HG03159 (cell line): ENCODE data around the gene TMEM154.

Source experiments
- ATAC-seq: cut with Tn5 transposase; IDR thresholded peaks from one replicate; pipeline ENCODE4 v1.9.1; 2021; ENCODE audit warnings: mild to moderate bottlenecking, moderate library complexity; ENCODE audit not compliant: unreplicated experiment

TMEM154 gene

DNA sequence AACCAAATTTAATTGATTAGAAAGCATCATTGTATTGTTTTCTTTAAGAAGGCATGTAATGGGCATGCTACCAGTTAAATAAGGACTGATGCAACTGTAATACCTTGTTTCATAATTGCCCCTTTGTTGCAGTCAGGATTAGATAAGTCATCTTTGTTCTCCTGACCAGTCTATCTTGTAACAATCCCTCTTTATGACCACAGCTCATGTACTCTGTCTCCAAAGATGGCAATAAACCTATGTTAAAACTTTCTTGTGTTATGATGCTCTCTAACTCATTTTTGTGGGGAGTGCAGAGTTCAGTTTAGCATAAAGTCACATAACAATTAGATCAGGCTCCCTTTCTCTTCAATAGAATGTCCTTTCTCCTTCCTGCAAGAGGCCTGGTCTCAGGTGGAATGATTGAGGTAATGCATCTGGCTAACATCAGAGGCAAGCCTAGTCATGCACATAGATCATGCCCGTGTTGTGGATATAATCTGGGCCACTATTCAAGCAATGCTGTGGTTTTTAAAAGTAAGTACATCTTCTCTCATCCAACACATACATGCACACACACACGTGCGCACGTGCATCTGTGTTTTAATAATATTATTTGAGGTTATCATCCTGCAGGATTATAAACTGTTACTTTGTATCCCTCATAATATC is 45.6 kb downstream of the TMEM154 start:
- no peak for ATAC-seq

GRCh38 chr4:152633118-152633517 is 46.7 kb downstream of the TMEM154 start:
- ATAC-seq, result no peak

DNA sequence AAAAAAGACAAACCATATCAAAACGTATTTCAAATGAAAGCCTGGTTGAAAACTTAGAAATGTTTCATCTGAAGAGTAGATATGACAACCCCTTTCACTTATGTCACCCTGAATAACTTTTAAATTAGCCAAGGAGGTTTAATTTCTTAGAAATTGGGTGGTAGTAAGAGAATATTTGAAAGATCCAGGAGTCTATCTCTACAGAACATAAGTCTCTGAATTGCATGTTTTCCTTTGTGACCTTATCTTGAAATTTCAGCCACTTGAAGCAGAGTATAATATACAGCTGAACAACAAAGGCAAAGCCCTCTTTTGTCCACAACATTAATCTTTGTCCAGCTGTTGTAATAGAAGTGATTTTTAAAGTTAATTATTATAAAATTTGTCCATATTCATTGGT is 49.5 kb downstream of the TMEM154 start:
- ATAC-seq, result no peak

DNA sequence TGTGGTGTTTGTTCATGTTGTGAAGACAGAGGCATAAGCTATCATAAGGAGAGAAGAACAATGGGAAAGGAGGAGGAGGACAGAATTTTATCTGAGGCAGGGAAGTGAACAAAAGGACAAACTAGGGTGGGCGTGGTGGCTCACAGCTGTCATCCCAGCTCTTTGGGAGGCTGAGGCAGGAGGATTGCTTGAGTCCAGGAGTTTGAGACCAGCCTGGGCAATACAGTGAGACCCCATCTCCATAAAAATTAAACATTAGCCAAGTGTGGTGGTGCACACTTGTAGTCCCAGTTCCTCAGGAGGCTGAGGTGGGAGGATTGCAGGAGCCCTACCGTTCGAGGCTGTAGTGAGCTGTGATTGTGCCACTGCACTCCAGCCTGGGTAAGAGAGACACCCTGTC is 49.9 kb downstream of the TMEM154 start:
- no peak for ATAC-seq

DNA sequence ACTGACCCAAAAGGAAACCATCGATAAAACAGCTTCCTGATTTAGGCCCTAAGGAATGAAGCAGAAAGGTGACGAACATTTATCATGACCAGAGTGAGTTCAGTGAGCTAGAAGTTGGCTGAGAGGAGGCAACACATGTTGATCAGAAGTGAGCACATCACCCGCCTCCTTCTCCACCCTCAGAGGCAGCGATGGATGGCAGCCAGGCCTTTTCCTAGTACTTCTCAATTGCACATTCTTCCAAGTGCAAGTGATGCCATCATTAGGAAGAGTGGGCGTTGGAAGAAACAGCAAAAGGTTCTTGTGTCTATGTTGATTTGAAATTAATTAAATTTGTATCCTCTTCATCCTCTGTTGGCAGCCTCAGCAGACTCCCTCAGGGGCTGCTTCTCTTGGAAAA is 51.7 kb downstream of the TMEM154 start:
- ATAC-seq, result no peak

DNA sequence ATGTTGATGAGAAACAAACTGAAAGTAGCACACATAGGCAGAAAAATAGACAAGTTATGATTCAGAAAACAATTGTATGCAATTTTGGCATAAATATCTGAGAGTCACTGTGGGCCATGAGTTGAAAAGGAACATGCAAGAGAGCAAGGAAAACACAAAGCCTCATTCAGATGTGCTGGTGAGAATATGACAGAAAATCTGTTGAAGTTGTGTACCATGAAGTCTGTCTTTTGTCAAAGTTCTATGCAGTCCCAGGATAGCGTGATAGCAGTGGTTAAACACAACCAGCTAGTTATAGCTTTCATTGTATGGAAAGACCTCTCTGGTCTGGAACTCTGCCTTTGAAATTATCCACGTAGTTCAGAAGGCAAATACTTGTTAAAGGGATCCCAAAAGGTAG is 53.0 kb downstream of the TMEM154 start:
- no peak for ATAC-seq

DNA sequence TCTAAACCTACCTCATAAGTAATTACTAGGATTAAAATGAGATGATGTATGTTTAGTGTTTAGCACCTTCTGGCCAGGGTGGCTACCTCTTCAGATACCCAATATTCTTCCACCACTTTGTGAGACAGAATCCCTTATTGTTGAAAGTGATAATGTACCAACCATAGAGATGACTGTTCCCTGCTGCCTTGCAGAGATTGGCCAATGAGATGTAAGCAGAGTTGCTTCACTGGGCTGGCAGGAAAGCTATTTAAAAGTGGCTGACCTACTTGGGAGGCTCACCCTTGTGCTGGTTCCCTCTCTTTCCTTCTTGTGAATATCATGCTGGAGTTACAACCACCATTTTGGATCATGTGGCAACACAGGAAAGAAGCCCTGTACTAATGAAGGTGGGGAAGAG is 58.9 kb downstream of the TMEM154 start:
- ATAC-seq, result no peak

- ATAC-seq, result no peak
Measured at GRCh38 chr4:152620218-152620617, 59.6 kb downstream of the TMEM154 start.

- no peak for ATAC-seq
Measured at GRCh38 chr4:152619556-152619955, 60.2 kb downstream of the TMEM154 start.

DNA sequence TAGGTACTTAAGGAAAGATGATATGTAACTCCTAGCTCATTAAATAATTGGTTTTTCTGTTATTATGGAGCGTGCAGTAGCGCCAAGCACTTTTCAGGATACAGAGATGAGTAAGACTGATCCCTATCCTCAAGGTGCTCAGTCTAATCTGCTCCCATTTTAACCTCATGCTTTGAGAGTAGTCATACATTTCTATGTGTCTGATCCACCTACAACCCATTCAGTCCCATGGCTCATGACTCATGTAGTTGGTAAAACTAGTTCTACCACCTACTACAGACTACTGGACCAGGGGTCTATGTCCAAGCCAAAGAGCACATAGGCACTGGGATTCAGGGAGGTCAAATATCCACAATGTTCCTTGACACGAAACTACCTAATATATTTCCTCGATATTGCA is 60.8 kb downstream of the TMEM154 start:
- ATAC-seq, result no peak

GRCh38 chr4:152616804-152617203 is 63.0 kb downstream of the TMEM154 start:
- ATAC-seq, result no peak

DNA sequence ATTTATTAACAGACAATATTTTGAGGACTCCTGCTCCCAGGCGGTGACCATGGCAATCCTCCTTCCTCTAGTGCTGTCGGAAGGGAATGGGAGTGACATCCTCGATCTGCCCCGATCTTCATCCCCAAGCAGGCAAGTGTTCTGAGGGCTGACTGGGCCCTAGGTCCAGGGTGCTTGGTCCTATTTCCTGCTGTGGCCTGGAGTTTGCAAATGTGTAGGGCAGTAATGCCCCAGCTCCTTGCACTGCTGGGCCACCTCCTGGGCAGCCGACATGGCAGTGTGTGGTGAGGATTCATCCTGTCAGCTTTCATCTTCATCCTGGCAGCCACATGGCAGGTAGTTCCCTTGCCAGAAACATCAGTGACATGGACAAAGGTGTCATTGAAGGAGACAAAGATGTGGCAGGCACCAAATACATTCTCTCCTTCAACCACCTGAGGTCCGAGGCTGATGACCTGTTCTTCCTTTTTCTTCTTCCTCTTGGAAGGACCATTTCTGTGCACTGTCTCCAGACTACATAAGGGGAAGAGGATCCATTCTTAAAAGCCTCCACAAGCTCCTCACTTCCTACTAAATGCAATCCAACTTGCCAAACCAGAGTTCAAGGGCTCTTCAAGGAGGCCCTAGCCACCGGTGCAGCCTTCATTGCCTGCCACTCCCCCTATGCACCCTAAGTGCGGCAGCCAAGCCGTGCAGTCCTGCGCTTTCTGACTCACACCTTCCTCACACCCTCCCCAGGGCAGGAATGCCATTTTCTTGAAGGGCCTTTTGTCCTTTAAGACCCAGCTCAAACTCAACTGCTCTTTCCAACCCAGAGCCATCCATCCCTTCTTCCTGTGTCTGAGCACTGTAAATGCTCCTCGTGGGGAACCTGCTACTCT is 65.7 kb downstream of the TMEM154 start:
- ATAC-seq, result no peak

DNA sequence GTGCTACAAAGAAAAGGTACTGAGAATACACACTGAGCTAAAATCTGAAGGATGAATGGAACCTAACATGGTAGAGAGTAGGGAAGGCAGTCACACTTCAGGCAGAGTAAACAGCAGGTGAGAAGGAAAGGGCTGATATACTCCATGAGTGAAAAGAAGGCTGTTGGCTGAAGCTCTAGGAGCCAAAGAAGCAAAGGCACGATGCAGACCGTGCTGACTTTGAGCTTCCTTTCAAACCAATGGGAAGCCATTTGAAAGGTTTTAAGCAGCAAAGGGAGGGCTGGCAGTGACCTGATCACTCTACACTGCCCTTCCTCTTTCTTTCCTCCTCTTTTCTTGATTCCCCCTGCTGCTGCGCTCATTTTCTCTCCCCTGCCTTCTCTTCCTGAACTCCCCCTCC is 66.4 kb downstream of the TMEM154 start:
- no peak for ATAC-seq

- ATAC-seq, result no peak
Measured at GRCh38 chr4:152610131-152610530, 69.7 kb downstream of the TMEM154 start.

DNA sequence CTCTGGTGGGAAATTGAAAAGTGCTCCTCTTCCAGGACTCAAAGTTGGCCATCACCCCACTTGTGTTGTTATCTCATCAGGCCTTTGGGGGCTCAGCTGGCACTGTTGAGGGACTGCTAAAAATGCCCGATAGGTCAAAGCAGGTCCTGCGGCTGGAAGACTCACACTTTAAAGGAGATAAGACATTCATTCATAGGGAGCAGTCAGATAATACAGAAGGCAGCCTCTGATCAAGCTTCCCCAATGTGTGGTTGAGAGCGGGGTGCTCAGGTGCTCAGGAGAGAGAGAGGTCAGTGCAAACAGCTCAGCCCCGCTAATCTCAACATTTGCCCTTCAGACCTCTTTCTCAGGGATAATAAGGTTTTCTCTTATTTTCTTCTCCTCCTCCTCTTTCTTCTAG is 70.3 kb downstream of the TMEM154 start:
- no peak for ATAC-seq

- no peak for ATAC-seq
Measured at GRCh38 chr4:152607178-152607577, 72.6 kb downstream of the TMEM154 start.

- no peak for ATAC-seq
Measured at GRCh38 chr4:152606753-152607152, 73.0 kb downstream of the TMEM154 start.

DNA sequence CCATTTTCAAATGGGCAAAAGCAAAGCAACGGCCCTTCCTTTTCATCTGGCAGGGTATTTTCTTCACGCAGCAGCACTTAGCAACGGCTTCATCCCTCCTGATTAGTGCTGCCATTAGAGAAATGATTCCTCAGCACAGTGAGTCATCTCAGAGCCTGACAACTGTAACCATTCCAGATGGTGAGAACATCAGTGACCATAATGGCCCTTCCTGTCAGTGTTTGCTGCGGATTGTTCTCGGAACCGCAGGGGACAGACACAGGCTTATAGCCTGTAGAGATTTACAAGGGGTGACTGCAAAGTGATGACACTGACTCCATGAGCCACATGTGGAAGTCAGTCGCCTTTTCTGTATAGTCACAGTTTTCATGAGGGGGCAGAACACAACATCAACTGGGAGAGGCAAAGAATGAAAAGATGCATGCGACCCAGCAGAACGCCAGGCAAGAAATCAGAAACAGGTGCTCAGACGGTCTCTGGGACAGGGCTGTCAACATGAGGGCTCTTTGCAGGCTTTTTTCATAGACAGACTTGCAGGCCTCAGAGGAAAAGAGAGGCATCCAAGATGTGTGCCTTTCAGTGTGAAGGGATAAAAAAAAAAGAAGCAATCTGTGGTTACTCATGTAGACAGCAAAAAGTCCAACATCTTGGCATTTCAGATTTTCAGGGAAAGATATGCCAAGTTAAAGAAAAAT is 74.0 kb downstream of the TMEM154 start:
- ATAC-seq, result no peak

DNA sequence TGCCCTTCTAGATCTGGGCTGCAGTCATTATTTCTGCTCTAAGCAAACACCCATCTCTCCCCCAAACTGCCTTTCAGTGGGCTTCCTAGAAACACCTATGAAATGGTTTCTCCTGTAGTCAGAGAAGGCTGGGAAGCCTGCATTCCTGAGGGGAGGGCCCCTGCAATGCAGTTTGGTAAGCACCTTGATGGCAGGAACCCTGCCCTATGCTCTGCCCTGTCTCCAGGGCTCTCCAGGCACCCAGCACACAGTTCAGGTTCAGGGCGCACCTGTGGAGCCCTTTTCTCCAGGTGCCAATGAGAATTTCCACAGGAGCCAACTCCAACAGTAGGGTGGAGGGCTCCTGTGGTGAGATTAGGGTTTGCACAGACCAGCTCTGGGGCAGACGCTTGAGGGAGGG is 74.8 kb downstream of the TMEM154 start:
- ATAC-seq, result no peak

GRCh38 chr4:152601156-152601555 is 78.6 kb downstream of the TMEM154 start:
- no peak for ATAC-seq

- ATAC-seq, result no peak
Measured at GRCh38 chr4:152599636-152600035, 80.2 kb downstream of the TMEM154 start.

- no peak for ATAC-seq
Measured at GRCh38 chr4:152599095-152599494, 80.7 kb downstream of the TMEM154 start.
